ENCODE measurements around the gene MICB. TPM values are rescaled to one million over a fixed set of nuclear protein-coding genes. Genes with fewer than 3 reads are reported as not detected.
A peak's percentile ranks its signal among the peaks of the same experiment; 100 is the strongest.
"Not testable (repeated sequence)": the region's sequence is repeated elsewhere in the genome, so short reads cannot be mapped to it uniquely, and the experiment has no call there.

MICB gene
- total and polyA plus RNA-seq, 4 donors, result 0.19 to 4.9 (median 1.2) TPM

- TF ChIP-seq FOXA1 (IDR thresholded peaks at IDR 0.05) (no peak), EGR1 (IDR thresholded peaks at IDR 0.05; ENCODE audit: low read depth in 2 of 2) (no peak), MAX (IDR thresholded peaks at IDR 0.05) (no peak), FOXA2 (IDR thresholded peaks at IDR 0.05) (no peak)
- DNase-seq (ENCODE audit: low spot score), result no peak
- WGBS, result 61% methylated on average over 16 of the region's 16 CpGs
- Histone ChIP-seq H3K9ac (ENCODE audit: low read depth in 1 of 2, low read length in 2 of 2) (no peak overlapping the region), H3K4me3 (ENCODE audit: low read depth in 1 of 3, low read length in 3 of 3) (no peak overlapping the region), H3K9me3 (ENCODE audit: control insufficient read depth in 4 of 4, low read length in 3 of 4) (no peaks in the 10 kb centered on the region), H3K36me3 (ENCODE audit: control insufficient read depth in 4 of 4, insufficient read depth in 3 of 4, low read depth in 1 of 4, low read length in 3 of 4) (no peaks in the 10 kb centered on the region), H3K27ac (ENCODE audit: low read depth in 1 of 2, low read length in 2 of 2) (no peak overlapping the region), H3K27me3 (ENCODE audit: control insufficient read depth in 4 of 4, insufficient read depth in 4 of 4, low read length in 3 of 4) (no peaks in the 10 kb centered on the region), H3K4me1 (ENCODE audit: control insufficient read depth in 4 of 4, insufficient read depth in 4 of 4, low read length in 3 of 4) (peaks cover 0 to 3% (median 1%) of the 10 kb centered on the region in 4 donors)
Observed at GRCh38 chr6:31490115-31490873, 7.7 kb upstream of the MICB start.

GRCh38 chr6:31493550-31493874 is 4.4 kb upstream of the MICB start:
- not testable (repeated sequence) for H3K27ac ChIP-seq (ENCODE audit: low read depth in 1 of 2, low read length in 2 of 2); H3K4me3 ChIP-seq (ENCODE audit: low read depth in 1 of 3, low read length in 3 of 3); H3K27me3 ChIP-seq (ENCODE audit: control insufficient read depth in 4 of 4, insufficient read depth in 4 of 4, low read length in 3 of 4); DNase-seq (ENCODE audit: low spot score); H3K9me3 ChIP-seq (ENCODE audit: control insufficient read depth in 4 of 4, low read length in 3 of 4); H3K9ac ChIP-seq (ENCODE audit: low read depth in 1 of 2, low read length in 2 of 2); H3K36me3 ChIP-seq (ENCODE audit: control insufficient read depth in 4 of 4, insufficient read depth in 3 of 4, low read depth in 1 of 4, low read length in 3 of 4)
- peaks cover 4 to 16% (median 7%) of the 10 kb centered on the region in 4 donors for H3K4me1 ChIP-seq (ENCODE audit: control insufficient read depth in 4 of 4, insufficient read depth in 4 of 4, low read length in 3 of 4)
- 3% methylated on average over 2 of the region's 2 CpGs for WGBS

- H3K27me3 ChIP-seq (ENCODE audit: control insufficient read depth in 4 of 4, insufficient read depth in 4 of 4, low read length in 3 of 4), result no peaks in the 10 kb centered on the region
- no peaks in the 10 kb centered on the region for H3K9me3 ChIP-seq (ENCODE audit: control insufficient read depth in 4 of 4, low read length in 3 of 4)
- H3K9ac ChIP-seq (ENCODE audit: low read depth in 1 of 2, low read length in 2 of 2), result peak overlapping the region; percentile 21 to 61
- H3K4me3 ChIP-seq (ENCODE audit: low read depth in 1 of 3, low read length in 3 of 3), result peak overlapping the region; percentile 57 to 71 (median 69)
- peak; percentile 78 for TF ChIP-seq CTCF (IDR thresholded peaks at IDR 0.05; ENCODE audit: low read depth, low read length, missing input control)
- peak; percentile 72 to 74 for TF ChIP-seq RAD21 (IDR thresholded peaks at IDR 0.05)
- TF ChIP-seq EGR1 (IDR thresholded peaks at IDR 0.05; ENCODE audit: low read depth in 2 of 2), result no peak
- TF ChIP-seq HNF4G (IDR thresholded peaks at IDR 0.05), result no peak
- no peak for TF ChIP-seq MAX (IDR thresholded peaks at IDR 0.05)
- peak in 1 of 2 donors; percentile 5 for TF ChIP-seq RXRA (IDR thresholded peaks at IDR 0.05)
- TF ChIP-seq NR2F2 (IDR thresholded peaks at IDR 0.05), result no peak
- TF ChIP-seq FOXA2 (IDR thresholded peaks at IDR 0.05), result no peak
- no peak for TF ChIP-seq ZBTB33 (IDR thresholded peaks at IDR 0.05)
- TF ChIP-seq JUND (IDR thresholded peaks at IDR 0.05), result no peak
- no peak for TF ChIP-seq YY1 (IDR thresholded peaks at IDR 0.05)
- TF ChIP-seq HNF4A (conservative IDR thresholded peaks at IDR 0.05), result no peak
- no peak for TF ChIP-seq ATF3 (IDR thresholded peaks at IDR 0.05)
- peak; percentile 15 for TF ChIP-seq SP1 (IDR thresholded peaks at IDR 0.05)
- TF ChIP-seq REST (IDR thresholded peaks at IDR 0.05), result no peak
- no peak for TF ChIP-seq FOXA1 (IDR thresholded peaks at IDR 0.05)
- TF ChIP-seq TAF1 (conservative IDR thresholded peaks at IDR 0.05), result no peak
- TF ChIP-seq GABPA (IDR thresholded peaks at IDR 0.05 in 1 of 2, conservative IDR thresholded peaks at IDR 0.05 in 1 of 2), result no peak
- under 1% methylated on average over 58 of the region's 58 CpGs for WGBS
- no peaks in the 10 kb centered on the region for H3K36me3 ChIP-seq (ENCODE audit: control insufficient read depth in 4 of 4, insufficient read depth in 3 of 4, low read depth in 1 of 4, low read length in 3 of 4)
- H3K27ac ChIP-seq (ENCODE audit: low read depth in 1 of 2, low read length in 2 of 2), result peak overlapping the region; percentile 61 to 72
- DNase-seq (ENCODE audit: low spot score), result peak; percentile 85
- H3K4me1 ChIP-seq (ENCODE audit: control insufficient read depth in 4 of 4, insufficient read depth in 4 of 4, low read length in 3 of 4), result peaks cover 4 to 21% (median 7%) of the 10 kb centered on the region in 4 donors
Observed at GRCh38 chr6:31493875-31494694, 3.9 kb upstream of the MICB start.
